Measurements from ENCODE around the gene SCARB1. TPM values are rescaled to one million over a fixed set of nuclear protein-coding genes. Genes with fewer than 3 reads are reported as not detected.

SCARB1 gene
- total RNA-seq, 4 donors from 2014 or later: 33.7 to 252 (median 43.6) TPM

GRCh38 chr12:124740691-124741137 lies 123.0 kb downstream of the SCARB1 start:
- DNase-seq: peak; percentile 50
- Histone ChIP-seq H3K36me3 (no peaks in the 10 kb centered on the region), H3K9me3 (no peaks in the 10 kb centered on the region), H3K4me1 (peaks cover 6 to 11% (median 8%) of the 10 kb centered on the region in 4 donors), H3K27ac (peak overlapping the region; percentile 48 to 82 (median 69)), H3K27me3 (no peaks in the 10 kb centered on the region), H3K4me3 (no peak overlapping the region)
- in situ Hi-C loops (cut with MboI; ENCODE audit: low pct_ligation_motif_present in 1 of 4, low pct_unique_long_range_greater_than_20kb in 1 of 4, low sequenced_read_pairs in 3 of 4) (no loop called here), intact Hi-C loops (cut with DNase I; ENCODE audit: low total_unique reads) (no loop called here)
- TF ChIP-seq CTCF (IDR thresholded peaks at IDR 0.05) (no peak), POLR2AphosphoS5 (IDR thresholded peaks at IDR 0.05) (peak in 1 of 3 donors; percentile 52), EP300 (IDR thresholded peaks at IDR 0.05; ENCODE audit: low read depth) (no peak)
- 17% methylated on average over 11 of the region's 11 CpGs; no CpG with 5 or more reads in 1 of the 2 donors for WGBS, 2 donors (ENCODE audit: low coverage in 1 of 2)

- H3K27me3 ChIP-seq: no peaks in the 10 kb centered on the region
- peak overlapping the region; percentile 48 to 82 (median 69) for H3K27ac ChIP-seq
- no peak overlapping the region for H3K4me3 ChIP-seq
- WGBS, 2 donors (ENCODE audit: low coverage in 1 of 2): 80 to 90% methylated on average over 2 to 5 of the region's 5 CpGs
- no peak for DNase-seq
- TF ChIP-seq POLR2AphosphoS5 (IDR thresholded peaks at IDR 0.05) (no peak), POLR2A (IDR thresholded peaks at IDR 0.05) (no peak), EP300 (IDR thresholded peaks at IDR 0.05; ENCODE audit: low read depth) (no peak), CTCF (IDR thresholded peaks at IDR 0.05) (no peak)
- in situ Hi-C loops (cut with MboI; ENCODE audit: low pct_ligation_motif_present in 1 of 4, low pct_unique_long_range_greater_than_20kb in 1 of 4, low sequenced_read_pairs in 3 of 4): no loop called here
- H3K36me3 ChIP-seq: no peaks in the 10 kb centered on the region
- H3K9me3 ChIP-seq: no peaks in the 10 kb centered on the region
- intact Hi-C loops (cut with DNase I; ENCODE audit: low total_unique reads): loop anchor here (10.0 kb wide), 1 partner anchor 115 kb away; no protein-coding TSS in a partner anchor
- peaks cover 3 to 10% (median 8%) of the 10 kb centered on the region in 4 donors for H3K4me1 ChIP-seq
Observed at GRCh38 chr12:124739953-124740561, 123.6 kb downstream of the SCARB1 start.

- H3K4me3 ChIP-seq: no peak overlapping the region
- H3K36me3 ChIP-seq: no peaks in the 10 kb centered on the region
- intact Hi-C loops (cut with DNase I; ENCODE audit: low total_unique reads): loop anchor here (10.0 kb wide), 1 partner anchor 114 kb away; no protein-coding TSS in a partner anchor
- H3K27me3 ChIP-seq: no peaks in the 10 kb centered on the region
- no peaks in the 10 kb centered on the region for H3K9me3 ChIP-seq
- in situ Hi-C loops (cut with MboI; ENCODE audit: low pct_ligation_motif_present in 1 of 4, low pct_unique_long_range_greater_than_20kb in 1 of 4, low sequenced_read_pairs in 3 of 4): no loop called here
- 84% methylated on average over 34 of the region's 34 CpGs; no CpG with 5 or more reads in 1 of the 2 donors for WGBS, 2 donors (ENCODE audit: low coverage in 1 of 2)
- H3K4me1 ChIP-seq: peaks cover 3 to 10% (median 8%) of the 10 kb centered on the region in 4 donors
- TF ChIP-seq EP300 (IDR thresholded peaks at IDR 0.05; ENCODE audit: low read depth) (no peak), POLR2A (IDR thresholded peaks at IDR 0.05) (no peak), CTCF (IDR thresholded peaks at IDR 0.05) (no peak), POLR2AphosphoS5 (IDR thresholded peaks at IDR 0.05) (no peak)
- no peak for DNase-seq
- no peak overlapping the region for H3K27ac ChIP-seq
Observed at GRCh38 chr12:124738636-124739467, 124.8 kb downstream of the SCARB1 start.
